Fibroblast of lung (primary cell): ENCODE results near the gene APOD. TPM values are rescaled to one million over a fixed set of nuclear protein-coding genes. Genes with fewer than 3 reads are reported as not detected.
"Not testable (repeated sequence)": the region's sequence is repeated elsewhere in the genome, so short reads cannot be mapped to it uniquely, and the experiment has no call there.

Experiments
- DNase-seq, 2 donors: peaks; one replicate each; pipeline versions ENCODE4 v3.0.0 to v3.0.0-alpha.2; 2010; ENCODE audit warnings: low read depth in 2 of 2
- H2AFZ ChIP-seq: 2 replicates; pipeline ENCODE4 v1.5.1; 2012; ENCODE audit warnings: low read length, control low read depth, inconsistent platforms
- H3K27ac ChIP-seq: 2 replicates; pipeline ENCODE4 v1.5.1; 2011; ENCODE audit warnings: low read length, control low read depth; ENCODE audit not compliant: insufficient read depth
- H3K27me3 ChIP-seq: 2 replicates; pipeline ENCODE4 v1.5.1; 2011; ENCODE audit warnings: mild to moderate bottlenecking, low read length; ENCODE audit not compliant: control insufficient read depth, insufficient read depth
- H3K36me3 ChIP-seq: 2 replicates; pipeline ENCODE4 v1.5.1; 2011; ENCODE audit warnings: low read length; ENCODE audit not compliant: control insufficient read depth, insufficient read depth
- H3K4me1 ChIP-seq: 2 replicates; pipeline ENCODE4 v1.5.1; 2011; ENCODE audit warnings: low read length; ENCODE audit not compliant: control insufficient read depth, insufficient read depth; ENCODE audit errors: extremely low read depth
- H3K4me2 ChIP-seq: 2 replicates; pipeline ENCODE4 v1.5.1; 2011; ENCODE audit warnings: low read length, control low read depth; ENCODE audit not compliant: insufficient read depth; ENCODE audit errors: extremely low read depth
- H3K4me3 ChIP-seq, 4 experiments: fragments of 200-600 bp in 1 of 4; sonication (generic) in 1 of 4; replicated peaks in 1 of 4; 2 replicates each; pipeline ENCODE4 v1.5.1; 2011 to 2016; ENCODE audit warnings: low read length in 4 of 4, low read depth in 3 of 4, mild to moderate bottlenecking in 3 of 4, control low read depth in 2 of 4, inconsistent platforms in 1 of 4, mixed read lengths in 1 of 4; ENCODE audit not compliant: insufficient read depth in 1 of 4; ENCODE audit errors: control extremely low read depth in 1 of 4
- H3K79me2 ChIP-seq: 2 replicates; pipeline ENCODE4 v1.5.1; 2012; ENCODE audit warnings: mild to moderate bottlenecking, low read length, inconsistent platforms; ENCODE audit not compliant: control insufficient read depth, insufficient read depth
- H3K9ac ChIP-seq: 2 replicates; pipeline ENCODE4 v1.5.1; 2011; ENCODE audit warnings: mild to moderate bottlenecking, low read length, control low read depth; ENCODE audit not compliant: insufficient read depth
- H3K9me3 ChIP-seq: 2 replicates; pipeline ENCODE4 v1.5.1; 2012; ENCODE audit warnings: low read depth, low read length; ENCODE audit not compliant: control insufficient read depth, insufficient read depth
- H4K20me1 ChIP-seq: 2 replicates; pipeline ENCODE4 v1.5.1; 2011; ENCODE audit warnings: low read length; ENCODE audit not compliant: control insufficient read depth, insufficient read depth; ENCODE audit errors: extremely low read depth
- EZH2 ChIP-seq: IDR thresholded peaks from 2 replicates; pipeline ENCODE4 v1.5.1; 2012; ENCODE audit warnings: low read length, control low read depth, mild to moderate bottlenecking; ENCODE audit errors: missing control alignments
- polyA plus RNA-seq, 2 donors: library from polyadenylated mRNA; depleted of rRNA in 1 of 2; stranded (reverse) in 1 of 2; unstranded in 1 of 2; fragments of >200 nt; gene quantifications; 2 replicates each; pipeline ENCODE4 v1.2.1, GENCODE V29; 2011 to 2012; ENCODE audit warnings: missing spikeins in 1 of 2
- total RNA-seq: library from RNA; depleted of rRNA; stranded (reverse); fragments of >200 nt; gene quantifications from 2 replicates; pipeline ENCODE4 v1.2.1, GENCODE V29; 2014
- TF ChIP-seq, protein P1 (sequence below), 2 donors: IDR thresholded peaks in 1 of 2; conservative IDR thresholded peaks in 1 of 2; 1 replicate in 1 of 2; 2 replicates in 1 of 2; pipeline ENCODE4 v1.5.1; 2011 to 2012; ENCODE audit warnings: low read length in 2 of 2, control low read depth in 1 of 2, inconsistent platforms in 1 of 2, low read depth in 1 of 2, mild to moderate bottlenecking in 1 of 2

Gene APOD
- total and polyA plus RNA-seq, 2 donors (not counting 1 experiment from before 2014, with no cell fraction given) = 1.9 to 3.6 TPM

DNA sequence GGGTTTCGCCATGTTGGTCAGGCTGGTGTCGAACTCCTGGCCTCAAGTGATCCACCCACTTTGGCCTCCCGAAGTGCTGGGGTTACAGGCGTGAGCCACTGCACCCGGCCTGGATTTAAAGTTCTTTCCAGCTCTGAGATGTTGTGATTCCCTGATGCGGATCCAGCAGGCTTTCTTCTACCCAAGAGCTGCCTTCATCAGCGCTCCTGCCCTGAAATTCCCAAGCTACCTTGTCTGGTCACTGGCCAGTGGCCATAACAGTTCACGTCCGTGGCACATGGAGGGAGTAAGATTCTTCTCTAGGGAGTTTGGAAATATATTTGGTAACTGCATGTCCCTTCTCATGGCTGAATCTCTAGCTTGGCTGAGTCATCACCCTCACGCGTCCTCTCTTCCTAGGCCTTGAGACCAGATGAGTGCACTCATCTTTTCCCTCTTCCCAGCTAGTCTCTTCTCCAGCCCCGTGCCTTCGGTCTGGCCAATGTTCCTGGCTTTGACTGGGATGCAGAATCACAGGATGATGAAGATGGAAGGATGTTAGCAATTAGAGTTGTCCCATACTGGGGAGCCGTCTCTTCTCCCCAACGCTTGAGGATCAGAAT lies 29.8 kb upstream of the APOD start:
- Histone ChIP-seq H3K4me3 (no peak overlapping the region), H3K4me2 (no peak overlapping the region), H3K27me3 (no peaks in the 10 kb centered on the region), H3K4me1 (no peaks in the 10 kb centered on the region), H4K20me1 (no peaks in the 10 kb centered on the region), H3K9ac (no peak overlapping the region), H3K79me2 (no peaks in the 10 kb centered on the region), H3K9me3 (no peaks in the 10 kb centered on the region), H3K27ac (no peak overlapping the region), H2AFZ (no peak overlapping the region), H3K36me3 (no peaks in the 10 kb centered on the region)
- no peak for DNase-seq
- no peak for TF ChIP-seq EZH2
- TF ChIP-seq, protein P1, sequence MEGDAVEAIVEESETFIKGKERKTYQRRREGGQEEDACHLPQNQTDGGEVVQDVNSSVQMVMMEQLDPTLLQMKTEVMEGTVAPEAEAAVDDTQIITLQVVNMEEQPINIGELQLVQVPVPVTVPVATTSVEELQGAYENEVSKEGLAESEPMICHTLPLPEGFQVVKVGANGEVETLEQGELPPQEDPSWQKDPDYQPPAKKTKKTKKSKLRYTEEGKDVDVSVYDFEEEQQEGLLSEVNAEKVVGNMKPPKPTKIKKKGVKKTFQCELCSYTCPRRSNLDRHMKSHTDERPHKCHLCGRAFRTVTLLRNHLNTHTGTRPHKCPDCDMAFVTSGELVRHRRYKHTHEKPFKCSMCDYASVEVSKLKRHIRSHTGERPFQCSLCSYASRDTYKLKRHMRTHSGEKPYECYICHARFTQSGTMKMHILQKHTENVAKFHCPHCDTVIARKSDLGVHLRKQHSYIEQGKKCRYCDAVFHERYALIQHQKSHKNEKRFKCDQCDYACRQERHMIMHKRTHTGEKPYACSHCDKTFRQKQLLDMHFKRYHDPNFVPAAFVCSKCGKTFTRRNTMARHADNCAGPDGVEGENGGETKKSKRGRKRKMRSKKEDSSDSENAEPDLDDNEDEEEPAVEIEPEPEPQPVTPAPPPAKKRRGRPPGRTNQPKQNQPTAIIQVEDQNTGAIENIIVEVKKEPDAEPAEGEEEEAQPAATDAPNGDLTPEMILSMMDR (conservative IDR thresholded peaks at IDR 0.05 in 1 of 2, IDR thresholded peaks at IDR 0.05 in 1 of 2; ENCODE audit: low read depth in 1 of 2, low read length in 2 of 2) = no peak

DNA sequence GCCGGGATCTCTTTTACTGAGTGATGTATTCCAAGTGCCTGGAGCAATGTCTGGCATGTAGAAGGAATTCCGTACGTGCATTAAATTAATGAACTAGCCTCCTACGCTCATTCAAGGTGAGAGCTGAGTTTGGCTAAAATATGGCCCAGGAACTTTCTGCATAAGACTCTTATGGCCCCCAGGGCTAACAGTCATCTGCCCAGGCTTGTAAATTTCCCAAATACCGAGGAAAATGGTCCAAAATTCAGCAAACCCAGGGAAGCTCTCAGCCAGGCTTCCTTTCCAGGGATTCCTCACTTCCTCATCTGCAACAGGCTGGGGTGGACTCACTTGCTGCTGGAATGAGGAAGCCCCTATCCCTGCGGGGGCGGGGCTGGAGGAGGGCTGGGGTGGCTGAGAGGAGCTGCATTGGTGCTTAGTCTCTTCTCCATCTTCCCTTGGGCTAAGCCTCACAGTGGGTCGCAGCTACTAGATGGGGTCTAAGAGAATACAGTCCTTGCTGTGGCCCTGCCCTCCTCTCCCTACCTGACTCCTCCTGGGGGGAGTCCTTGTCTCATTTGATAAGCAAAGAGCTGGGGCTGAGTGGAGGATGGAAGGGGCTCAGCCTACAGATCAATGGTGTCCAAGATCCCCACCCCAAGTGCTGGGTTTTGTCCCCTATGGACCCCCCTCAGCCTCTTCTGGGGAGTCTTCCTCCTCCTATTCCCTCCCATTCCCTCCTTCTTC lies 28.5 kb upstream of the APOD start:
- Histone ChIP-seq H3K27ac (no peak overlapping the region), H3K4me3 (no peak overlapping the region), H3K4me1 (no peaks in the 10 kb centered on the region), H2AFZ (no peak overlapping the region), H4K20me1 (no peaks in the 10 kb centered on the region), H3K36me3 (no peaks in the 10 kb centered on the region), H3K4me2 (no peak overlapping the region), H3K79me2 (no peaks in the 10 kb centered on the region), H3K9me3 (no peaks in the 10 kb centered on the region), H3K9ac (no peak overlapping the region), H3K27me3 (no peaks in the 10 kb centered on the region)
- TF ChIP-seq EZH2 = no peak
- TF ChIP-seq, protein P1 (conservative IDR thresholded peaks at IDR 0.05 in 1 of 2, IDR thresholded peaks at IDR 0.05 in 1 of 2; ENCODE audit: low read depth in 1 of 2, low read length in 2 of 2) = no peak
- DNase-seq = no peak

DNA sequence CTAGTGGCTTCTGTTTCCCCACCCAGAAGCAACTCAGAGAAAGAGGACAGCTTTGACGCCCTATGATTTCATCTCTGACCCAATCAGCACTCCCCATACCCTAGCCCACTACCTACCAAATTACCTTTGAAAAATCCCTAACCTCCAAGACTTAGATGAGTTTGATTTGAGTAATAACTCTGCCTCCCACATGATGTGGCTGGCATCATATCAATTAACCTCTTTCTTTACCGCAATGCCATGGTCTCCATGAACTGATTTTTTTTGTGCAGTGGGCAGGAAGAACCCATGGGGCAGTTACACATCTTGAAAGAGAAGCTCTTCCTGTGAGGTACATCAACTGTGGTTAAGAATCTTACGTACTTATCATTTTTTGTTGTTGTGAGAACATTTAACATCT lies 25.5 kb upstream of the APOD start:
- no peaks in the 10 kb centered on the region for H4K20me1 ChIP-seq
- H3K79me2 ChIP-seq = no peaks in the 10 kb centered on the region
- TF ChIP-seq EZH2 = no peak
- TF ChIP-seq, protein P1 (conservative IDR thresholded peaks at IDR 0.05 in 1 of 2, IDR thresholded peaks at IDR 0.05 in 1 of 2; ENCODE audit: low read depth in 1 of 2, low read length in 2 of 2) = no peak
- no peaks in the 10 kb centered on the region for H3K9me3 ChIP-seq
- no peaks in the 10 kb centered on the region for H3K4me1 ChIP-seq
- H3K27me3 ChIP-seq = no peaks in the 10 kb centered on the region
- no peak for DNase-seq
- no peak overlapping the region for H3K4me2 ChIP-seq
- no peak overlapping the region for H2AFZ ChIP-seq
- H3K36me3 ChIP-seq = no peaks in the 10 kb centered on the region
- H3K4me3 ChIP-seq = no peak overlapping the region
- no peak overlapping the region for H3K27ac ChIP-seq
- no peak overlapping the region for H3K9ac ChIP-seq

DNA sequence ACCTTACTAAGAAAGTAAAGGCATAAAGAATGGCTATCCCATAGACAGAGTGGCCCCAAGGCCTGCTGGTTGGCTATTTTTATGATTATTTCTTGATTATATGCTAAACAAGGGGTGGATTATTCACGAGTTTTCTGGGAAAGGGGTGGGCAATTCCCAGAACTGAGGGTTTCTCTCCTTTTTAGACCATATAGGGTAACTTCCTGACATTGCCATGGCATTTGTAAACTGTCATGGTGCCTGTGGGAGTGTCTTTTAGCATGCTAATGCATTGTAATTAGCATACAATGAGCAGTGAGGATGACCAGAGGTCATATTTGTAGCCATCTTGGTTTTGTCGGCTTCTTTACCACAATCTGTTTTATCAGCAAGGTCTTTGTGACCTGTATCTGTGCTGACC lies 18.0 kb upstream of the APOD start:
- H4K20me1 ChIP-seq, H3K27me3 ChIP-seq, H3K4me2 ChIP-seq, H3K4me1 ChIP-seq, H3K27ac ChIP-seq, H2AFZ ChIP-seq, DNase-seq, H3K79me2 ChIP-seq, H3K9ac ChIP-seq, H3K9me3 ChIP-seq, H3K36me3 ChIP-seq, H3K4me3 ChIP-seq: not testable (repeated sequence)
